ENCODE results near the gene TCP11L2. TPM values are rescaled to one million over a fixed set of nuclear protein-coding genes. Genes with fewer than 3 reads are reported as not detected.
"Not testable (repeated sequence)": the region's sequence is repeated elsewhere in the genome, so short reads cannot be mapped to it uniquely, and the experiment has no call there.

Gene TCP11L2
- total RNA-seq, 1 experiment from 2014 or later: 2.0 TPM

- DNase-seq (ENCODE audit: low read depth): no peak
These were observed 2.8 kb downstream of the TCP11L2 start for GRCh38 chr12:106305376-106305775.

GRCh38 chr12:106307181-106307580, 4.6 kb downstream of the TCP11L2 start:
- DNase-seq (ENCODE audit: low read depth): no peak

GRCh38 chr12:106308121-106308520, 5.6 kb downstream of the TCP11L2 start:
- DNase-seq (ENCODE audit: low read depth): no peak

GRCh38 chr12:106308611-106309010, 6.1 kb downstream of the TCP11L2 start:
- DNase-seq (ENCODE audit: low read depth): no peak

GRCh38 chr12:106309671-106310505, 7.4 kb downstream of the TCP11L2 start:
- DNase-seq (ENCODE audit: low read depth): peak; percentile 61

GRCh38 chr12:106310687-106311086, 8.2 kb downstream of the TCP11L2 start:
- DNase-seq (ENCODE audit: low read depth): no peak

GRCh38 chr12:106311139-106311538, 8.6 kb downstream of the TCP11L2 start:
- no peak for DNase-seq (ENCODE audit: low read depth)

- not testable (repeated sequence) for DNase-seq (ENCODE audit: low read depth)
These were observed 10.9 kb downstream of the TCP11L2 start for GRCh38 chr12:106313413-106313812.

- no peak for DNase-seq (ENCODE audit: low read depth)
These were observed 13.0 kb downstream of the TCP11L2 start for GRCh38 chr12:106315523-106315922.

- DNase-seq (ENCODE audit: low read depth): no peak
These were observed 15.0 kb downstream of the TCP11L2 start for GRCh38 chr12:106317406-106318082.

- no peak for DNase-seq (ENCODE audit: low read depth)
These were observed 18.8 kb downstream of the TCP11L2 start for GRCh38 chr12:106321139-106321850.

GRCh38 chr12:106323537-106323936, 21.0 kb downstream of the TCP11L2 start:
- DNase-seq (ENCODE audit: low read depth): no peak

GRCh38 chr12:106327309-106327869, 24.9 kb downstream of the TCP11L2 start:
- DNase-seq (ENCODE audit: low read depth): no peak

- DNase-seq (ENCODE audit: low read depth): no peak
These were observed 26.2 kb downstream of the TCP11L2 start for GRCh38 chr12:106328735-106329134.

- DNase-seq (ENCODE audit: low read depth): no peak
These were observed 26.9 kb downstream of the TCP11L2 start for GRCh38 chr12:106329231-106329982.

GRCh38 chr12:106331599-106331998, 29.1 kb downstream of the TCP11L2 start:
- DNase-seq (ENCODE audit: low read depth): no peak

GRCh38 chr12:106332536-106332935, 30.0 kb downstream of the TCP11L2 start:
- DNase-seq (ENCODE audit: low read depth): no peak

- no peak for DNase-seq (ENCODE audit: low read depth)
These were observed 30.5 kb downstream of the TCP11L2 start for GRCh38 chr12:106333010-106333409.

GRCh38 chr12:106333756-106334155, 31.2 kb downstream of the TCP11L2 start:
- peak; percentile 10 for DNase-seq (ENCODE audit: low read depth)

GRCh38 chr12:106341086-106341877, 38.7 kb downstream of the TCP11L2 start:
- DNase-seq (ENCODE audit: low read depth): no peak
